HG02840 (cell line): Measurements from ENCODE around the gene TMCO4.
"Not testable (repeated sequence)": the region's sequence is repeated elsewhere in the genome, so short reads cannot be mapped to it uniquely, and the experiment has no call there.

ENCODE experiments used
- ATAC-seq: cut with Tn5 transposase; IDR thresholded peaks from one replicate; pipeline ENCODE4 v1.9.1; 2021; ENCODE audit warnings: mild to moderate bottlenecking, moderate library complexity, moderate number of reproducible peaks; ENCODE audit not compliant: unreplicated experiment, low FRiP score

TMCO4 gene

GRCh38 chr1:19644681-19645410 is 154.9 kb downstream of the TMCO4 start:
- no peak for ATAC-seq

GRCh38 chr1:19644395-19644680 is 155.4 kb downstream of the TMCO4 start:
- no peak for ATAC-seq

DNA sequence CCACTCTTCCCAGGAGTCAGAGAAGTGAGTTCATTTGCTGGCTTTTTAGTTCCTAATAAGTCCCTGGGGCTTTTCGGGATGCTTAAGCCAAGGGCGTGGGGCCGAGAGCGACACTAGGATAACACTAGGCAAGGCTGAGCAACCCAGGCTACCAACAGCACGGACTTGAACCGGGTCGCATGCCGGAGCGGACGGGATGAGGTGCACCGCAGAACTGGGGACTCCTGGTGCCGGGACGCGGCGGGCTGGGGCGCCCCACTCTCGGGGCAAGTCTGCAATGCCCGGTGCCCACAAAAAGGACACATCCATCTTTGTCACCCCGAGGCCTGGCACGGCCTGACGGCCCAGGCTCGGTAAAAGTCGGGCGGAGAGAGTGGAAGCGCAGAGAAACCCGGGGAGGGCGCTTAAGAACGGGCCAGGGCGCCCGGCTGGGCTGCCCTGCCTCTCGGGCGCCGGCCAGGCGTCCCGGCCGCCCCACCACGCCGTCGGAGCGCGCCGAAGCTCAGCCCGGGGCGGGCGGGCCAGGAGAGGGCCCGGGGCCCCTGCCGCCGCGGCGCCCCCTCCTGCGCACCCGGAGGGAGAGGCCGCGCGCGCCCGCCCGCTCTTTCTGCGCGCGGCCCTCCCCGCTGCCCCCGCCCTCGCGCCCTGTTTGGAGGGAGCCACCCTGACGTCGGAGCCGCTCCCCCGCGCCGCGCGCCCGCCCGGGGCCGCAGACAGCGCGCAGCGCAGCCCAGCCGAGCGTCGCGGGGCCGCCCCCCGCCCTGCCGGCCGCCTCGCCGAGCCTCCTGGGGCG is 155.9 kb downstream of the TMCO4 start, which contains the start of gene NBL1:
Gene NBL1, plus strand, starts transcription at position 710 of the 793 bp plus-strand sequence. CDS start 10,720 bp downstream, outside the sequence.
- ATAC-seq = no peak

DNA sequence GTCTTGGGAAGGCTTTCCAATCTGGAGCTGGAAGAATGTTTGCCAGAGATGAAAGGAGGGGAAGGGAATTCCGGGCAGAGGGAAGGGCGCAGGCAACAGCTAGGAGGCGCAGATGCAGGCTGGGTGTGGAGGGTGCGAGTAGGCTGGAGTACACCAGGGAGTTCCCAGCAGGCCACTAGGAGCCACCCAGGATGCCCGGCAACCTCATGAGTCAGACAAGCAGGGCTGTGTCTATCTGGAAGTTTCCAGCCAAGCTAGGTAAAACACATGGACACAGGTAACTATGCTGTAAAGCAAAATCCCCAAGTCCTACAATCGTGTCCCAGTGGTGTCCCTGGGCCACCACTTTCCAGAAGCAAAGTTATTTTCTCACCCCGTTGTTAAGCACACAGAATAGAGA is 156.6 kb downstream of the TMCO4 start:
- ATAC-seq = no peak

DNA sequence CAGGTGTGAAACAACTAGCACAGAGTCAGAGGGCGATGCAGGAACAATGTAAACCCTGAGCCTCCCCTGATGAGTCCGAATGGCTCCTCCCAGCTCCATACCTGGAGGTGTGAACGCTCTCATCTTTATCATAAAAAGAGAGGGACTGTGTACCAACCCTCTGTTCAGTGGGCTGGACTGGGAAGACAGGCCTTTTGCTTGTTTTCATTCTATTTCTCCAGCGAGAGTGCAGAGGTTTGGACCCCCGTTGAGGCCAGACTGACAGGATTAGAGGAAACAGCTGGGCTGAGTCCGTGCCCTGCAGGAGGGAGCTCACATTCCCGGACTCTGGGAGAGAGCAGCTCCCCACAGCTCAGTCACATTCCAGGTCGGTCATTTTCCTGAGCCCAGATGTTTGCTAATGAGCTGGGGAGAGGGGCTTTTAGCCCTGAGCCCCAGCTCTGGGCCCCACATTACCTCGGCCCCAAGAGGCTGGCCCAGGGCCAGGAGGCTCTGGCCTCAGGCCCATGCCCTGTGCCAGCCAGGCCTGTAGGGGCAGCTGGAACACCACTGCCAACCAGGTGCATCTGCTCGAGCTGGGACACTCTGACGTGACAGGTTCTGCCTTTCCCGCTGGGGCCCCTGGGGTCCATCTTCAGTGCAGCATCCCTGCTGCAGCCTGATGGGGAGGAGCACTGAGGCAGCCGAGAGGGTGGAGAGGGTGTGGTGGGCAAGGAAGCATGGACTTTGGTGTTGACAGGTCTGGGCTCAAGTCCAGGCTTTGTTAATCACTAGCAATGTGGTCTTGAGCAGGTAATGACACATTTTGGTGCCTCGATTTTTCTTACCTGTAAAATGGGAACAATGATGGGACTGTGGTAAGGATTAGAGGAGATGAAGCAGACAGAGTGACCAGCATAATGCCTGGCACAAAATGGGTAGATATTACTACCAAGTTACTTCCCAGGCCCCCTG is 159.1 kb downstream of the TMCO4 start:
- no peak for ATAC-seq

DNA sequence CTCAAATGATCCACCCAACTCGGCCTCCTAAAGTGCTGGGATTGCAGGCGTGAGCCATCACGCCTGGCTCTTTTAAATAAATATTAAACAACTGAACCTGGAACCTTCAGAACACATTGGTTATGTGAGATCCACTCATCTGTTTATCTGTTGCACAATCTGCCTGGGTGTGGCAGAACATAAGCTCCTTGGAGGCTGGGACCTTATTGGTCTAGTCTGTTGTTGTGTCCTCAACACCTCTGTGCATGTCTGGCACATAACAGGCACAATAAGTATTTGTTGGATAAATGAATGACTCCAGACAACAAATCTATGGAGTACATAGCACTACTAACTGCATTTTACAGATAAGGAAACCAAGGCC is 159.7 kb downstream of the TMCO4 start:
- no peak for ATAC-seq

DNA sequence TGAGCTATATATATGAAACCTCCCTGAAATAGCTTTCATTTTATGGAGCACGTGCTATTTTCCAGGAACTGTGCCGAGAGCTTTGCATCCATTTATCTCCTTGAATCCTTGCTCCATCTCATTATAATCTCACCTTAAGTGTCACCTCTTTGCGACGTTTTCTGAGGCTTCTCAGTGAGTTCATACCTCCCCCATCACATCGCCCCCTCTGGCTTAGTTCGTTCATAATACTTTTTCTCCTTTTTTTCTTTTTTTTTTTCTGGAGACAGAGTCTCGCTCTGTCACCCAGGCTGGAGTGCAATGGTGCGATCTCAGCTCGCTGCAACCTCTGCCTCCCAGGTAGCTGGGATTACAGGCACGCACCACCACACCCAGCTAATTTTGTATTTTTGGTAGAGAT is 160.5 kb downstream of the TMCO4 start:
- not testable (repeated sequence) for ATAC-seq

DNA sequence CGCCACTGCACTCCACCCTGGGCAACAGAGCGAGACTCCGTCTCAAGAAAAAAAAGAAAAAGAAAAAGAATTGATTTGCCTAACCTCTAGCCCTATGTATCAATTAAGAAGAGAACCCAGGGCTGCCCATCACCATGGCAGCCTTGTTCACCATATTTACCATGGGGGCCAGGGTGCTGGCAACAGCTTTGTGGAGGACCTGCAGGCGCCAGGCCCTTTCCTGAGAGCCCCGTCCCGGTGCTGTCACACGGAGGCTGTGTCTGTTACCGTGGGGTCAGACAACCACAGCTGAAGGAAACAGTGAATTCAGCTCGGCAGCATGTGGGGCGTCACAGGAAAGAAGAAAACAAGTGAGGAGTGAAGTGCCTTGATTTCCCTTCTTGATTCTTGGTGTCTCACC is 162.1 kb downstream of the TMCO4 start:
- ATAC-seq = no peak

DNA sequence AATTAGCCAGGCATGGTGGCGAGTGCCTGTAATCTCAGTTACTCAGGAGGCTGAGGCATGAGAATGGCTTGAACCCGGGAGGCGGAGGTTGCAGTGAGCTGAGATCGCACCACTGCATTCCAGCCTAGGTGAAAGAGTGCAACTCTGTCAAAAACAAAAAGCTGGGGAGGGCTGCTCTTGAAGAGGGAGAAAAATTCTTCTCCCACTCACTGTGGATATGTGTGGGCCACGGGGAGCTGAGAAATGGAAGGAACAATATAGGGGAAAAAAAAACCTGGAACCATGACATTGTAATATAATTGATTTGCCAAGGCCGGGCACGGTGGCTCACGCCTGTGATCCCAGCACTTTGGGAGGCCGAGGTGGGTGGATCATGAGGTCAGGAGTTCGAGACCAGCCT is 163.0 kb downstream of the TMCO4 start:
- not testable (repeated sequence) for ATAC-seq

- no peak for ATAC-seq
These were observed 163.7 kb downstream of the TMCO4 start for GRCh38 chr1:19636065-19636464.

DNA sequence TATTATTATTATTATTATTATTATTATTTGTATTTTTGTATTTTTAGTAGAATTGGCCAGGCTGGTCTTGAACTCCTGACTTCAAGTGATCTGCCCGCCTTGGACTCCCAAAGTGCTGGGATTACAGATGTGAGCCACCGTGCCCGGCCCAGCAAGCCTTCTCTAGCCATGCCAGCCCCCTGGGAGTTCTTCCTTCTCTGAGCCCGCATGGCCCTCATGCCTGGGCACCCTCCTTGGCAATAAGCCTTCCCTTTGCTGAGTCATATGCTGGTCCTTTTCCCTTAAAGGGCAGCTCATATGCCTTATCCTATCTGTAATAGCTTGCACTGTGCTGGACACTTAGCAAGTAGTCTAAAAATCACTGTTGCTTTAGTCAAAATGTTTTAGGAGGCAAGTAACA is 164.1 kb downstream of the TMCO4 start:
- no peak for ATAC-seq

- not testable (repeated sequence) for ATAC-seq
These were observed 164.7 kb downstream of the TMCO4 start for GRCh38 chr1:19635064-19635463.

GRCh38 chr1:19633106-19633505 is 166.6 kb downstream of the TMCO4 start:
- no peak for ATAC-seq
